Body of pancreas (tissue), 4 donors: ENCODE measurements around the gene ALS2CL. TPM values are rescaled to one million over a fixed set of nuclear protein-coding genes. Genes with fewer than 3 reads are reported as not detected.

Source experiments
- ATAC-seq: fragments of 150-250 bp; one replicate; pipeline ENCODE4 v1.9.1; 2016
- DNase-seq, 4 donors: peaks; one replicate each; pipeline ENCODE4 v3.0.0-alpha.2; 2019
- H3K27ac ChIP-seq, 4 donors: fragments of 200-600 bp; sonication (generic); 1 replicate in 3 of 4; 2 replicates in 1 of 4; pipeline versions ENCODE4 v1.5.1 to v1.6.1; 2016 to 2019; ENCODE audit warnings: mild to moderate bottlenecking in 1 of 4, mixed read lengths in 1 of 4, moderate library complexity in 1 of 4
- H3K27me3 ChIP-seq, 2 donors: fragments of 200-600 bp; sonication (generic); one replicate each; pipeline ENCODE4 v1.6.0; 2016; ENCODE audit warnings: mild to moderate bottlenecking in 1 of 2
- H3K36me3 ChIP-seq, 2 donors: fragments of 200-600 bp; sonication (generic); replicated peaks in 1 of 2; 2 replicates each; pipeline ENCODE4 v1.5.1; 2016; ENCODE audit warnings: low read depth in 2 of 2; ENCODE audit not compliant: insufficient read depth in 1 of 2
- H3K4me1 ChIP-seq: fragments of 200-600 bp; sonication (generic); one replicate; pipeline ENCODE4 v1.6.0; 2016
- H3K4me3 ChIP-seq, 2 donors: fragments of 200-600 bp; sonication (generic); 1 replicate in 1 of 2; 2 replicates in 1 of 2; pipeline ENCODE4 v1.5.1; 2016 to 2019
- H3K9me3 ChIP-seq, 3 donors: fragments of 200-600 bp; sonication (generic); 1 replicate in 2 of 3; 2 replicates in 1 of 3; pipeline ENCODE4 v1.5.1; 2016
- POLR2A ChIP-seq, 3 donors: fragments of 450-650 bp; IDR thresholded peaks; one replicate each; pipeline ENCODE4 v1.6.1; 2016; ENCODE audit warnings: antibody characterized with exemption in 3 of 3, mild to moderate bottlenecking in 2 of 3
- WGBS, 2 donors: methylation state at CpG; one replicate each; pipeline ENCODE4 v1.1.5; 2017; 5-methylcytosine and 5-hydroxymethylcytosine counted together
- intact Hi-C: fragments of 100-400 bp; cut with DNase I; formaldehyde crosslinking; loops from one replicate; pipeline ENCODE4 v1.15.1; 2023
- total RNA-seq, 2 donors: library from RNA; depleted of rRNA; stranded (reverse); fragments of >200 nt; gene quantifications; one replicate each; pipeline ENCODE4 v1.1.0, GENCODE V29; 2016
- TF ChIP-seq, protein P1 (sequence below), 7 experiments: fragments of 450-650 bp in 4 of 7; fragments of 200-600 bp in 3 of 7; sonication (generic) in 3 of 7; IDR thresholded peaks; one replicate each; pipeline ENCODE4 v1.5.1; 2016 to 2019; ENCODE audit warnings: antibody characterized with exemption in 7 of 7

Gene ALS2CL
- total RNA-seq, 2 donors from 2014 or later, result 30.3 to 48.5 TPM

DNA sequence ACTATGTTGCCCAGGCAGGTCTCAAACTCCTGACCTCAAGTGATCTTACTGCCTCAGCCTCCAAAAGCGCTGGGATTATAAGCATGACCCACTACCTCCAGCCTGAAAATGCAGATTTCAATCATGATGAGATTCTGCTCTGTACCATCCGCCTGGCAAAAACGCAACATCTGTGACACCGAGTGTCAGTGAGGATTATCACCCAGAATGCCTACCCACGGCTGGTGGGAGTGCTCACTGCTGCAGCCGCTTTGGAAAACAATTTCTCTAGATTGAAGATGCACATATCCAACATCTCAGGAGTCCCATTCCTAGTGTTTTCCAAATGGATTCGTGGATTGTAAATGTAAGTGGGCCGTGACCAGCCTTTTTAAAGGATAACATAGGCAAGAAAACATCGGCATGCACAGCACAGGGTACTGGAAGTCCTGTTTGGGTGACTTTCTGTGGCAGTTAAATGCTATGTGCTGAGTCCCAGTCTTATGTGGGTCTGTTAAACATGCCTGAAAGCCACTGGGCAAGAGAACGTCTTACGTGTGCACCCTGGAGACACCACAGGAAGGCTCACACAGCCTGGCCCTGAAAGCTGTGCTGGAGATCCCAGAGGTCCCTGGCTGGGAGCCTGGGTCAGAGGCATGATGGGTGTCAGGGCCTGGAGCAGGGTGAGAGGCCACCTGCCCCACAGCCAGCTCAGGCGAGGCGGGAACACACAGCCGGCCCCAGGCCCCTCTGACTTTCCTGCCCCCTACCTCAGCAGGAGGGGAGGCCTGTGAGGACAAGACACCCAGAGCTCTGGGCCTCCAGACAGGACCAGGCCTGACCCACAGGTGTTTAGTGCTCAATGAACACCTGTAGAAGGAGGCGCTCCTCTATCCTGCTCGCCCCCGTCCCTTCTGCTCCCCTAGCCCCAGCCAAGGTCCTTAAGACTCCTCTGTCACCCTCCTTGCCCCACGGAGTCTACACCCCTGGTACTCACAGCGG, 23.3 kb upstream of the ALS2CL start:
- H3K4me1 ChIP-seq, result no peaks in the 10 kb centered on the region
- no peaks in the 10 kb centered on the region for H3K9me3 ChIP-seq
- H3K36me3 ChIP-seq, result no peaks in the 10 kb centered on the region
- 87 to 89% methylated on average over 19 of the region's 19 CpGs for WGBS, 2 donors
- ATAC-seq, result no peak
- no peak for DNase-seq
- intact Hi-C loops, result no loop called here
- no peak for TF ChIP-seq POLR2A (IDR thresholded peaks at IDR 0.05)
- TF ChIP-seq, protein P1, sequence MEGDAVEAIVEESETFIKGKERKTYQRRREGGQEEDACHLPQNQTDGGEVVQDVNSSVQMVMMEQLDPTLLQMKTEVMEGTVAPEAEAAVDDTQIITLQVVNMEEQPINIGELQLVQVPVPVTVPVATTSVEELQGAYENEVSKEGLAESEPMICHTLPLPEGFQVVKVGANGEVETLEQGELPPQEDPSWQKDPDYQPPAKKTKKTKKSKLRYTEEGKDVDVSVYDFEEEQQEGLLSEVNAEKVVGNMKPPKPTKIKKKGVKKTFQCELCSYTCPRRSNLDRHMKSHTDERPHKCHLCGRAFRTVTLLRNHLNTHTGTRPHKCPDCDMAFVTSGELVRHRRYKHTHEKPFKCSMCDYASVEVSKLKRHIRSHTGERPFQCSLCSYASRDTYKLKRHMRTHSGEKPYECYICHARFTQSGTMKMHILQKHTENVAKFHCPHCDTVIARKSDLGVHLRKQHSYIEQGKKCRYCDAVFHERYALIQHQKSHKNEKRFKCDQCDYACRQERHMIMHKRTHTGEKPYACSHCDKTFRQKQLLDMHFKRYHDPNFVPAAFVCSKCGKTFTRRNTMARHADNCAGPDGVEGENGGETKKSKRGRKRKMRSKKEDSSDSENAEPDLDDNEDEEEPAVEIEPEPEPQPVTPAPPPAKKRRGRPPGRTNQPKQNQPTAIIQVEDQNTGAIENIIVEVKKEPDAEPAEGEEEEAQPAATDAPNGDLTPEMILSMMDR (IDR thresholded peaks at IDR 0.05), result no peak
- H3K27me3 ChIP-seq, result no peaks in the 10 kb centered on the region
- H3K4me3 ChIP-seq, result no peak overlapping the region
- H3K27ac ChIP-seq, result no peak overlapping the region

DNA sequence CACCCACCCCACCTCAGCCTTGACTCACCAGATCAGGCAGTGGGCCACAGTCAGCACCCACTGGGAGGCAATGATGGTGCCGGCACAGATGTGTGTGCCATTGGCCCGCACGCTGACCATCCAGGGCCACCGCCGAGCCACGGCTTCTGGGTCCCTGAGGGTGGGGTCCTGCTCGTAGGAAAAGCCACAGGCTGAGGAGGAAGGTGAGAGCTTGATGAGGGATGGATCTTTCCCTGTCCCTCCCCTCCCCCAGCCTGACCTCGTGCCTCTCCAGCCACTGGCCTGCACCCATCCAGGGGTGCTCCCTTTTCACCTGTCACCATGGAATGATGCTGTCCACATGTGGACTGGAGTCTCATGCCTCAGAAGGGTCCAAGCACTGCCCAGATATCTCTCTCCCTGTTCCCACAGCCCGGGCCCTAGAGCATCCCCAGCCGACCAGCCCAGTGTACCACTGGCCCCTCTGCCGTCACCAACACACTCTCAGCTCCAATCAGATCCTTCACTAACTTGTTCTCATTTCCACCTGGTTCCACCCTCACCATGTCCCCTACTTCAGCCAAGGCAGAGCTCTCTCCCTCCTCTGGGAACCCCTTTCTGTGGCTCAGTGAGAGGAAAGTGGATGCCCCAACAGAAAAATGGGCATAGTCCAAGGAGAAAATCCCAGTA, 22.2 kb upstream of the ALS2CL start:
- Histone ChIP-seq H3K27me3 (no peaks in the 10 kb centered on the region), H3K4me3 (no peak overlapping the region), H3K27ac (no peak overlapping the region), H3K36me3 (no peaks in the 10 kb centered on the region), H3K4me1 (no peaks in the 10 kb centered on the region), H3K9me3 (no peaks in the 10 kb centered on the region)
- DNase-seq (no peak), ATAC-seq (no peak)
- intact Hi-C loops, result no loop called here
- no peak for TF ChIP-seq POLR2A (IDR thresholded peaks at IDR 0.05)
- TF ChIP-seq, protein P1 (IDR thresholded peaks at IDR 0.05), result no peak
- 88 to 91% methylated on average over 5 to 11 of the region's 11 CpGs for WGBS, 2 donors

DNA sequence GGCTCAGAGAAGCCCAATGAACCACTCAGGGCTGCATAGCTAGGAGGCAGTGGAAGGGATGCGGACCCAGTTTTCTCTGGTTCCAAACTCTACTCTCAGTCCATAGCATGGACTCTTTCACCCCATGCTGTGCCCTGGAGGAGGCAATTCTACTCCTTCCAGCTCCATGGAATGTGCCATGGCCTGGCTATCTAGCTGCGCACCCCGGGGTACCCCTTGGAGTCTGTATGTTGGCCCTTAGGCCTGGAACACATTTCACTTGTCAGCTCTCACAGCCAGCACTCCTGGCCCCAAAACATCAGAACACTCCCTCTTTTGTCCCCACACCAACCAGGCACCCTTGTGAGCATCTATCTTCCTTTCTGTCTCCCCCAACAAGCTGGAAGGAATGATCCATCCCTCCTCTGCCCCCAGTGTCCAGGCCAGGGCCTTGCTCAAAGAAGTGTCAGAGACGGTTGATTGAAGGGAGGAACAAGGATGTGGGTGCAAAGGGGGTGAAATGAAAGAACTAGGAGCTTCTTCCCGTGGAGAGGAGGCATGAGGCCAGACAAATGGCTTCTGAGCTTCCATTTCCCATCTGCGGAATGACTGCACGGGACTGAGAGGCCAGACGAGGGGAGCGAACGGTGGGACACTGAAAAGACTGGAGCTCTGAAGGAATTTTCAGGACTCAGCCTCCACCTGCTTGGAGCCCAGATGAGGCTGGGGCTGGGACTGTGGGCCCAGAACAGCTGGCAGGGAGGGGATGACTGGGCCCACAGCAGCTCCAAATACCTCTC, 21.4 kb upstream of the ALS2CL start:
- Histone ChIP-seq H3K36me3 (no peaks in the 10 kb centered on the region), H3K4me3 (no peak overlapping the region), H3K27ac (no peak overlapping the region), H3K27me3 (no peaks in the 10 kb centered on the region), H3K9me3 (no peaks in the 10 kb centered on the region), H3K4me1 (no peaks in the 10 kb centered on the region)
- TF ChIP-seq, protein P1 (IDR thresholded peaks at IDR 0.05), result no peak
- no peak for TF ChIP-seq POLR2A (IDR thresholded peaks at IDR 0.05)
- 82 to 86% methylated on average over 9 to 10 of the region's 10 CpGs for WGBS, 2 donors
- DNase-seq (no peak), ATAC-seq (no peak)
- intact Hi-C loops, result no loop called here

GRCh38 chr3:46713898-46714552, 20.5 kb upstream of the ALS2CL start:
- H3K27me3 ChIP-seq, result no peaks in the 10 kb centered on the region
- H3K4me1 ChIP-seq, result no peaks in the 10 kb centered on the region
- TF ChIP-seq POLR2A (IDR thresholded peaks at IDR 0.05), result no peak
- TF ChIP-seq, protein P1 (IDR thresholded peaks at IDR 0.05), result no peak
- DNase-seq (no peak), ATAC-seq (no peak)
- intact Hi-C loops, result no loop called here
- no peak overlapping the region for H3K4me3 ChIP-seq
- H3K27ac ChIP-seq, result no peak overlapping the region
- 81% methylated on average over 22 of the region's 22 CpGs; no CpG with 5 or more reads in 1 of the 2 donors for WGBS, 2 donors
- H3K36me3 ChIP-seq, result no peaks in the 10 kb centered on the region
- no peaks in the 10 kb centered on the region for H3K9me3 ChIP-seq
